HepG2 (cell line): ENCODE measurements around the gene SEMA5B. TPM values are rescaled to one million over a fixed set of nuclear protein-coding genes. Genes with fewer than 3 reads are reported as not detected.

ENCODE experiments used
- BCL6 ChIP-seq: IDR thresholded peaks from 2 replicates; pipeline ENCODE4 v1.6.1; 2016; ENCODE audit warnings: missing genetic modification reagents, missing compliant biosample characterization
- CCDC6 ChIP-seq: sonication (generic); formaldehyde crosslinking; IDR thresholded peaks from 2 replicates; pipeline ENCODE4 v1.8.1; 2022; ENCODE audit warnings: mild to moderate bottlenecking, missing genetic modification reagents, moderate library complexity
- ETV6 ChIP-seq: sonication (generic); formaldehyde crosslinking; conservative IDR thresholded peaks from 2 replicates; pipeline ENCODE4 v1.4.0; 2020; ENCODE audit warnings: missing genetic modification reagents
- HDAC1 ChIP-seq: sonication (generic); formaldehyde crosslinking; IDR thresholded peaks from 2 replicates; pipeline ENCODE4 v1.5.1; 2020; ENCODE audit warnings: mild to moderate bottlenecking, missing genetic modification reagents
- HDAC2 ChIP-seq: sonication (generic); formaldehyde crosslinking; IDR thresholded peaks from 2 replicates; pipeline ENCODE4 v1.4.0; 2020; ENCODE audit warnings: missing genetic modification reagents
- IRF2 ChIP-seq: IDR thresholded peaks from 2 replicates; pipeline ENCODE4 v1.6.1; 2018; ENCODE audit warnings: missing genetic modification reagents, missing compliant biosample characterization
- KDM6A ChIP-seq: IDR thresholded peaks from 2 replicates; pipeline ENCODE4 v1.6.1; 2016; ENCODE audit warnings: low read depth
- KMT2B ChIP-seq: IDR thresholded peaks from 2 replicates; pipeline ENCODE4 v1.6.1; 2016; ENCODE audit warnings: missing genetic modification reagents, missing compliant biosample characterization
- MIXL1 ChIP-seq: IDR thresholded peaks from 2 replicates; pipeline ENCODE4 v1.6.1; 2016
- MYC ChIP-seq: sonication (generic); formaldehyde crosslinking; IDR thresholded peaks from 2 replicates; pipeline ENCODE4 v1.9.0; 2021; ENCODE audit warnings: missing genetic modification reagents, borderline replicate concordance
- NR2F1 ChIP-seq, 2 experiments: fragments of 450-650 bp in 1 of 2; formaldehyde crosslinking in 1 of 2; IDR thresholded peaks; 2 replicates each; pipeline versions ENCODE4 v1.5.0 to v1.6.1; 2016 to 2020; ENCODE audit warnings: mild to moderate bottlenecking in 1 of 2, missing compliant biosample characterization in 1 of 2, missing genetic modification reagents in 1 of 2, moderate library complexity in 1 of 2
- PHF21A ChIP-seq: sonication (generic); formaldehyde crosslinking; IDR thresholded peaks from 2 replicates; pipeline ENCODE4 v1.5.0; 2020; ENCODE audit warnings: mild to moderate bottlenecking, missing genetic modification reagents
- PPARG ChIP-seq: conservative IDR thresholded peaks from 2 replicates; pipeline ENCODE4 v1.6.1; 2016; ENCODE audit warnings: missing biosample characterization, missing genetic modification reagents
- SALL1 ChIP-seq: sonication (generic); formaldehyde crosslinking; IDR thresholded peaks from 2 replicates; pipeline ENCODE4 v1.8.0; 2022; ENCODE audit warnings: mild to moderate bottlenecking, missing genetic modification reagents
- SIX4 ChIP-seq: sonication (generic); formaldehyde crosslinking; IDR thresholded peaks from 2 replicates; pipeline ENCODE4 v1.4.0; 2020; ENCODE audit warnings: missing genetic modification reagents
- SP140L ChIP-seq: sonication (generic); formaldehyde crosslinking; IDR thresholded peaks from 2 replicates; pipeline ENCODE4 v1.4.0; 2020; ENCODE audit warnings: missing genetic modification reagents, borderline replicate concordance
- SRSF4 ChIP-seq: fragments of 200-400 bp; formaldehyde crosslinking; IDR thresholded peaks from one replicate; pipeline ENCODE4 v1.6.1; 2018; ENCODE audit warnings: mild to moderate bottlenecking, low read depth, low read length, moderate library complexity; ENCODE audit not compliant: poor library complexity, severe bottlenecking
- TBX2 ChIP-seq: sonication (generic); formaldehyde crosslinking; IDR thresholded peaks from 2 replicates; pipeline ENCODE4 v1.5.0; 2020; ENCODE audit warnings: missing genetic modification reagents, mild to moderate bottlenecking, borderline replicate concordance
- TCF12 ChIP-seq, 2 experiments: fragments of 450-650 bp in 1 of 2; sonication (generic) in 1 of 2; formaldehyde crosslinking in 1 of 2; IDR thresholded peaks; 2 replicates each; pipeline versions ENCODE4 v1.6.1 to v1.8.0; 2017 to 2022; ENCODE audit warnings: antibody characterized with exemption in 1 of 2, mild to moderate bottlenecking in 1 of 2, missing genetic modification reagents in 1 of 2, moderate library complexity in 1 of 2
- TIGD3 ChIP-seq: sonication (generic); formaldehyde crosslinking; IDR thresholded peaks from 2 replicates; pipeline ENCODE4 v1.5.1; 2020; ENCODE audit warnings: mild to moderate bottlenecking, missing genetic modification reagents, borderline replicate concordance
- ZBTB25 ChIP-seq: IDR thresholded peaks from 2 replicates; pipeline ENCODE4 v1.6.1; 2018; ENCODE audit warnings: missing genetic modification reagents
- ZBTB34 ChIP-seq: sonication (generic); formaldehyde crosslinking; IDR thresholded peaks from 2 replicates; pipeline ENCODE4 v1.8.0; 2022; ENCODE audit warnings: mild to moderate bottlenecking, missing genetic modification reagents
- ZFP62 ChIP-seq: sonication (generic); formaldehyde crosslinking; IDR thresholded peaks from 2 replicates; pipeline ENCODE4 v1.4.0; 2020; ENCODE audit warnings: missing genetic modification reagents
- ZNF253 ChIP-seq: sonication (generic); formaldehyde crosslinking; IDR thresholded peaks from 2 replicates; pipeline ENCODE4 v1.8.0; 2022; ENCODE audit warnings: mild to moderate bottlenecking, missing genetic modification reagents, borderline replicate concordance
- ZNF558 ChIP-seq: sonication (generic); formaldehyde crosslinking; IDR thresholded peaks from 2 replicates; pipeline ENCODE4 v1.9.0; 2022; ENCODE audit warnings: mild to moderate bottlenecking, missing genetic modification reagents, borderline replicate concordance
- ZNF713 ChIP-seq: sonication (generic); formaldehyde crosslinking; IDR thresholded peaks from 2 replicates; pipeline ENCODE4 v1.4.0; 2020; ENCODE audit warnings: mild to moderate bottlenecking, missing genetic modification reagents
- ZNF782 ChIP-seq: sonication (generic); formaldehyde crosslinking; IDR thresholded peaks from 2 replicates; pipeline ENCODE4 v1.4.0; 2020; ENCODE audit warnings: missing genetic modification reagents, mild to moderate bottlenecking, borderline replicate concordance
- ZNF841 ChIP-seq: sonication (generic); formaldehyde crosslinking; IDR thresholded peaks from 2 replicates; pipeline ENCODE4 v1.8.1; 2023; ENCODE audit warnings: missing genetic modification reagents, borderline replicate concordance
- polyA plus RNA-seq, 8 experiments: library from polyadenylated mRNA; depleted of rRNA in 3 of 8; stranded (reverse) in 7 of 8; unstranded in 1 of 8; fragments of >200 nt; fragmentation: Illumina TruSeq in 4 of 8; extraction: Trizol in 4 of 8; gene quantifications; 2 replicates each; pipeline versions ENCODE4 v1.2.1 to v1.2.3, GENCODE V29; 2011 to 2016; ENCODE audit warnings: low read depth in 4 of 8, missing spikeins in 1 of 8, mixed read lengths in 1 of 8; ENCODE audit not compliant: insufficient read depth in 1 of 8
- total RNA-seq, 5 experiments: library from RNA; depleted of rRNA; stranded (reverse); fragments of >200 nt; fragmentation: Illumina TruSeq; extraction: Trizol; gene quantifications; 2 replicates each; pipeline ENCODE4 v1.2.3, GENCODE V29; 2016; ENCODE audit warnings: low read depth in 1 of 5

SEMA5B gene
- total and polyA plus RNA-seq, 2 of the 13 experiments (the other 11 are each of a cell fraction or from before 2014, with no cell fraction given), result not detected

- TF ChIP-seq ZNF558 (CRISPR knock-in tag) (no peak), CCDC6 (CRISPR knock-in tag) (no peak), SP140L (CRISPR knock-in tag) (no peak), SIX4 (CRISPR knock-in tag) (no peak), SRSF4 (no peak), TBX2 (CRISPR knock-in tag) (peak; percentile 80; the same call in 1 of the 2 replicates), ZBTB34 (no peak), SALL1 (CRISPR knock-in tag) (peak; percentile 94), MIXL1 (CRISPR knock-in tag) (0 out of 2 replicates have a peak, but pooled peaks have one; percentile 48), NR2F1 (CRISPR knock-in tag; IDR thresholded peaks at IDR 0.05) (peak in 1 of 2 experiments; percentile 55; a peak in 1 of 4 replicates), KDM6A (peak; percentile 94), ZNF253 (no peak), MYC (CRISPR knock-in tag) (peak; percentile 65; the same call in 1 of the 2 replicates), ZBTB25 (no peak), KMT2B (CRISPR knock-in tag) (0 out of 2 replicates have a peak, but pooled peaks have one; percentile 44), PPARG (CRISPR knock-in tag) (peak; percentile 80), ZNF782 (CRISPR knock-in tag) (no peak), ZNF713 (CRISPR knock-in tag) (no peak), HDAC1 (peak; percentile 75), BCL6 (CRISPR knock-in tag) (peak; percentile 77), ZFP62 (CRISPR knock-in tag) (no peak), TCF12 (IDR thresholded peaks at IDR 0.05) (no peak), TCF12 (CRISPR knock-in tag; IDR thresholded peaks at IDR 0.05) (0 out of 2 replicates have a peak, but pooled peaks have one; percentile 63), ETV6 (CRISPR knock-in tag) (no peak), ZNF841 (no peak), IRF2 (CRISPR knock-in tag) (no peak), PHF21A (CRISPR knock-in tag) (peak; percentile 37; the same call in 1 of the 2 replicates), HDAC2 (CRISPR knock-in tag) (peak; percentile 76), TIGD3 (no peak)
These were observed 133.6 kb downstream of the SEMA5B start (continued) for GRCh38 chr3:122893754-122894668.
